DOHH2 (cell line): ENCODE results near the gene KCTD17.

ENCODE experiments used
- H3F3A ChIP-seq: fragments of 200-600 bp; sonication (generic), shearing (Covaris generic); 2 replicates; pipeline ENCODE4 v1.6.0; 2016; ENCODE audit warnings: antibody characterized with exemption, mild to moderate bottlenecking; ENCODE audit not compliant: control insufficient read depth, insufficient read depth
- H3K27ac ChIP-seq: fragments of 200-600 bp; sonication (generic); 2 replicates; pipeline ENCODE4 v1.5.1; 2014; ENCODE audit warnings: low read depth, mild to moderate bottlenecking, low read length, moderate library complexity
- H3K27me3 ChIP-seq: fragments of 200-600 bp; sonication (generic); 2 replicates; pipeline ENCODE4 v1.6.1; 2014; ENCODE audit warnings: mild to moderate bottlenecking, low read length, mixed read lengths; ENCODE audit not compliant: control insufficient read depth
- H3K36me3 ChIP-seq: fragments of 200-600 bp; sonication (generic); 2 replicates; pipeline ENCODE4 v1.6.1; 2014; ENCODE audit warnings: mild to moderate bottlenecking, low read length, moderate library complexity, mixed read lengths; ENCODE audit not compliant: control insufficient read depth
- H3K4me1 ChIP-seq: fragments of 200-600 bp; sonication (generic); 2 replicates; pipeline ENCODE4 v1.6.1; 2014; ENCODE audit warnings: mild to moderate bottlenecking, low read length, mixed read lengths; ENCODE audit not compliant: control insufficient read depth
- H3K4me2 ChIP-seq: fragments of 200-600 bp; sonication (generic); 2 replicates; pipeline ENCODE4 v1.6.0; 2014; ENCODE audit warnings: mild to moderate bottlenecking, low read length, moderate library complexity
- H3K4me3 ChIP-seq: fragments of 200-600 bp; sonication (generic); 2 replicates; pipeline ENCODE4 v1.5.1; 2014; ENCODE audit warnings: mild to moderate bottlenecking, low read length, mixed read lengths
- H3K79me2 ChIP-seq: fragments of 200-600 bp; sonication (generic); 2 replicates; pipeline ENCODE4 v1.6.1; 2014; ENCODE audit warnings: mild to moderate bottlenecking, low read length, mixed read lengths; ENCODE audit not compliant: control insufficient read depth
- H3K9me2 ChIP-seq: fragments of 200-600 bp; sonication (generic); replicated peaks from 2 replicates; pipeline ENCODE4 v1.6.1; 2014; ENCODE audit warnings: mild to moderate bottlenecking, low read length, mixed read lengths; ENCODE audit not compliant: control insufficient read depth
- H3K9me3 ChIP-seq: fragments of 200-600 bp; sonication (generic); 2 replicates; pipeline ENCODE4 v1.6.1; 2014; ENCODE audit warnings: antibody characterized with exemption, low read length, mixed read lengths; ENCODE audit not compliant: control insufficient read depth, insufficient read depth
- H4K20me1 ChIP-seq: fragments of 200-600 bp; sonication (generic); 2 replicates; pipeline ENCODE4 v1.6.0; 2014; ENCODE audit warnings: low read depth, mild to moderate bottlenecking, antibody characterized with exemption, low read length, moderate library complexity; ENCODE audit not compliant: control insufficient read depth, insufficient read depth
- EZH2phosphoT487 ChIP-seq: fragments of 200-600 bp; sonication (generic); IDR thresholded peaks from 2 replicates; pipeline ENCODE4 v1.6.1; 2017; ENCODE audit warnings: borderline replicate concordance, mild to moderate bottlenecking, antibody characterized with exemption, low read length, moderate library complexity, mixed read lengths

The KCTD17 gene

DNA sequence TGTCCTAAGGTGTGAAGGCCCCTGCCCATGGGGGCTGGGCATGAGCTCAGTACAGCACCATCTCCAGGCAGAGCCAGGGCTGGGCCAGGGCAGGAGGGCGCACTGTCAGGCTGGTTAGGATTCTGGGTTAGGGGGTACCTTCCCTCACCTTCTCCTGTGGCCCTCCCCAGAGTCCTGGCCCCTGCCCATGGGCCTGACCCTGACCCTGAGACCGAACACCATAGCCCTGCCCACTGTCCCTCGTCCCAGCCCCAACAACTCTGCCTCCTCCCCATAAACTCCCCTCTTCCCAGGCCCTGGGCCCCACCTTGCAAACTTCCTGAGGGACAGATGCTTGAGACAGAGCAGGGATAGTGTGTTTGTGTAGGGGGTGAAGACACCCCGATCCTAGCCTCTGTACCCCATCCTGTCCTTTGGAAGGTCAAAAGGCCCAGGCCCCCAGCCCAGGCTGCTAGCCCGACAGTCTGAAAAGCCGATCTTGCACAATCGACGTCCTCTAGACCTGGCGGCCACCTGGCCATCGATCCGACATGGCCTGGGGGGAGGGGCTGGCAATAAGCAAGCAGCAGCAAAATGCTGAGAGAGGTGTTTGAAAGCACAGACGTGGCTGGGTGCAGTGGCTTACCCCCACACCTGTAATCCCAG lies 60.7 kb downstream of the KCTD17 start:
- no peak overlapping the region for H3K27ac ChIP-seq
- no peaks in the 10 kb centered on the region for H4K20me1 ChIP-seq
- H3K27me3 ChIP-seq = peaks cover 21% of the 10 kb centered on the region
- no peak overlapping the region for H3K4me3 ChIP-seq
- no peaks in the 10 kb centered on the region for H3K4me1 ChIP-seq
- no peaks in the 10 kb centered on the region for H3K9me2 ChIP-seq
- no peak for TF ChIP-seq EZH2phosphoT487
- no peaks in the 10 kb centered on the region for H3K79me2 ChIP-seq
- H3K36me3 ChIP-seq = no peaks in the 10 kb centered on the region
- no peaks in the 10 kb centered on the region for H3K9me3 ChIP-seq
- H3F3A ChIP-seq = no peaks in the 10 kb centered on the region
- H3K4me2 ChIP-seq = no peak overlapping the region
